Neuronal stem cell (in vitro differentiated cells): Measurements from ENCODE around the gene CYP2W1.

Source experiments
- DNase-seq: peaks from one replicate; pipeline ENCODE4 v3.0.0-alpha.2; 2013; ENCODE audit warnings: low spot score
- H2AFZ ChIP-seq: one replicate; pipeline ENCODE4 v1.6.1; 2013; ENCODE audit warnings: mild to moderate bottlenecking, low read length, inconsistent platforms
- H2AK5ac ChIP-seq: 2 replicates; pipeline ENCODE4 v1.6.1; 2013; ENCODE audit warnings: low read depth, mild to moderate bottlenecking, inconsistent platforms, low read length, moderate library complexity, mixed read lengths
- H2BK120ac ChIP-seq: 2 replicates; pipeline ENCODE4 v1.6.1; 2013; ENCODE audit warnings: low read depth, mild to moderate bottlenecking, inconsistent platforms, low read length, moderate library complexity, mixed read lengths
- H2BK12ac ChIP-seq: one replicate; pipeline ENCODE4 v1.6.1; 2013; ENCODE audit warnings: low read length, inconsistent platforms
- H2BK15ac ChIP-seq: 2 replicates; pipeline ENCODE4 v1.6.1; 2013; ENCODE audit warnings: mild to moderate bottlenecking, low read length, inconsistent platforms, mixed read lengths
- H2BK5ac ChIP-seq: one replicate; pipeline ENCODE4 v1.6.1; 2013; ENCODE audit warnings: inconsistent platforms, mild to moderate bottlenecking, low read length, moderate library complexity
- H3K14ac ChIP-seq: one replicate; pipeline ENCODE4 v1.6.1; 2013; ENCODE audit warnings: low read length, inconsistent platforms
- H3K18ac ChIP-seq: 2 replicates; pipeline ENCODE4 v1.6.1; 2013; ENCODE audit warnings: low read length, inconsistent platforms
- H3K23ac ChIP-seq: 2 replicates; pipeline ENCODE4 v1.6.1; 2013; ENCODE audit warnings: low read depth, mild to moderate bottlenecking, mixed read lengths, low read length, inconsistent platforms; ENCODE audit not compliant: poor library complexity
- H3K27ac ChIP-seq: replicated peaks from 3 replicates; pipeline ENCODE4 v1.5.1; 2013; ENCODE audit warnings: low read length, inconsistent platforms
- H3K27me3 ChIP-seq, 3 experiments: 2 replicates each; pipeline ENCODE4 v1.6.1; 2013; ENCODE audit warnings: low read length in 3 of 3, mild to moderate bottlenecking in 2 of 3, inconsistent platforms in 1 of 3, low read depth in 1 of 3, mixed read lengths in 1 of 3, moderate library complexity in 1 of 3; ENCODE audit not compliant: control insufficient read depth in 3 of 3, insufficient read depth in 3 of 3
- H3K36me3 ChIP-seq, 2 donors: replicated peaks in 1 of 2; 2 replicates each; pipeline ENCODE4 v1.6.1; 2013; ENCODE audit warnings: low read length in 2 of 2; ENCODE audit not compliant: control insufficient read depth in 2 of 2, insufficient read depth in 2 of 2
- H3K4ac ChIP-seq: 2 replicates; pipeline ENCODE4 v1.6.1; 2013; ENCODE audit warnings: inconsistent platforms, mild to moderate bottlenecking, low read length, moderate library complexity
- H3K4me1 ChIP-seq, 2 donors: 1 replicate in 1 of 2; 2 replicates in 1 of 2; pipeline ENCODE4 v1.6.1; 2013; ENCODE audit warnings: low read length in 2 of 2, low read depth in 1 of 2; ENCODE audit not compliant: control insufficient read depth in 2 of 2, insufficient read depth in 1 of 2
- H3K4me2 ChIP-seq: one replicate; pipeline ENCODE4 v1.6.1; 2013; ENCODE audit warnings: mild to moderate bottlenecking, low read length, inconsistent platforms; ENCODE audit not compliant: insufficient read depth, poor library complexity, severe bottlenecking
- H3K4me3 ChIP-seq, 2 donors: 2 replicates each; pipeline ENCODE4 v1.5.1; 2013; ENCODE audit warnings: low read length in 2 of 2, mild to moderate bottlenecking in 2 of 2, inconsistent platforms in 1 of 2, moderate library complexity in 1 of 2
- H3K79me1 ChIP-seq: one replicate; pipeline ENCODE4 v1.6.1; 2013; ENCODE audit warnings: low read depth, mild to moderate bottlenecking, inconsistent platforms, low read length, moderate library complexity
- H3K9ac ChIP-seq: one replicate; pipeline ENCODE4 v1.6.1; 2013; ENCODE audit warnings: mild to moderate bottlenecking, low read depth, low read length, inconsistent platforms; ENCODE audit not compliant: poor library complexity
- H3K9me3 ChIP-seq, 2 donors: replicated peaks in 1 of 2; 2 replicates each; pipeline versions ENCODE3 to v1.6.1; 2013; ENCODE audit warnings: low read length in 2 of 2, mild to moderate bottlenecking in 2 of 2, inconsistent platforms in 1 of 2, low read depth in 1 of 2, mixed read lengths in 1 of 2, moderate library complexity in 1 of 2; ENCODE audit not compliant: control insufficient read depth in 2 of 2, insufficient read depth in 1 of 2
- H4K8ac ChIP-seq: one replicate; pipeline ENCODE4 v1.6.1; 2013; ENCODE audit warnings: low read depth, mild to moderate bottlenecking, inconsistent platforms, low read length, moderate library complexity
- H4K91ac ChIP-seq: one replicate; pipeline ENCODE4 v1.6.1; 2013; ENCODE audit warnings: low read length, low read depth, mild to moderate bottlenecking, inconsistent platforms; ENCODE audit not compliant: poor library complexity
- WGBS, 2 donors: extraction: QIAGEN DNeasy Blood & Tissue Kit; methylation state at CpG; one replicate each; pipeline ENCODE4 v1.1.7; 2013; ENCODE audit warnings: missing lambda C conversion rate in 2 of 2, mixed read lengths in 1 of 2; ENCODE audit not compliant: insufficient read length in 2 of 2, insufficient replicate concordance in 1 of 2; ENCODE audit errors: extremely low coverage in 2 of 2; 5-methylcytosine and 5-hydroxymethylcytosine counted together

Gene CYP2W1

GRCh38 chr7:945147-945555 lies 37.8 kb upstream of the CYP2W1 start:
- H3K36me3 ChIP-seq = no peaks in the 10 kb centered on the region
- H4K91ac ChIP-seq = no peak overlapping the region
- WGBS, 2 donors = no CpG with 5 or more reads among the region's 13 CpGs
- no peaks in the 10 kb centered on the region for H3K79me1 ChIP-seq
- H2BK120ac ChIP-seq = no peak overlapping the region
- H2AK5ac ChIP-seq = peak overlapping the region; percentile 50
- no peaks in the 10 kb centered on the region for H3K9me3 ChIP-seq
- H4K8ac ChIP-seq = no peak overlapping the region
- H3K4me3 ChIP-seq = no peak overlapping the region
- peak overlapping the region; percentile 65 for H3K23ac ChIP-seq
- H3K27me3 ChIP-seq = peaks cover 0 to 37% (median 5%) of the 10 kb centered on the region in 3 experiments
- no peak overlapping the region for H3K9ac ChIP-seq
- no peak overlapping the region for H3K4ac ChIP-seq
- H2AFZ ChIP-seq = no peak overlapping the region
- no peak overlapping the region for H3K4me2 ChIP-seq
- no peak overlapping the region for H3K14ac ChIP-seq
- H3K4me1 ChIP-seq = no peaks in the 10 kb centered on the region
- H2BK12ac ChIP-seq = no peak overlapping the region
- peak overlapping the region; percentile 90 for H3K18ac ChIP-seq
- no peak for DNase-seq
- peak overlapping the region; percentile 48 for H2BK5ac ChIP-seq
- H2BK15ac ChIP-seq = peak overlapping the region; percentile 20
- H3K27ac ChIP-seq = no peak overlapping the region

GRCh38 chr7:945556-946255 lies 37.3 kb upstream of the CYP2W1 start:
- H2AK5ac ChIP-seq = peak overlapping the region; percentile 99
- H4K8ac ChIP-seq = peak overlapping the region; percentile 65
- WGBS, 2 donors = no CpG with 5 or more reads among the region's 30 CpGs
- H3K18ac ChIP-seq = peak overlapping the region; percentile 90
- no peaks in the 10 kb centered on the region for H3K79me1 ChIP-seq
- peak overlapping the region; percentile 48 for H2BK5ac ChIP-seq
- DNase-seq = no peak
- peak overlapping the region; percentile 94 for H3K14ac ChIP-seq
- H3K4ac ChIP-seq = no peak overlapping the region
- peak overlapping the region; percentile 65 for H3K23ac ChIP-seq
- no peak overlapping the region for H2AFZ ChIP-seq
- peak overlapping the region; percentile 84 for H2BK12ac ChIP-seq
- H2BK120ac ChIP-seq = no peak overlapping the region
- H3K4me2 ChIP-seq = peak overlapping the region; percentile 2
- no peak overlapping the region for H3K4me3 ChIP-seq
- H2BK15ac ChIP-seq = peak overlapping the region; percentile 49
- H3K4me1 ChIP-seq = no peaks in the 10 kb centered on the region
- peaks cover 0 to 32% (median 5%) of the 10 kb centered on the region in 3 experiments for H3K27me3 ChIP-seq
- no peak overlapping the region for H3K27ac ChIP-seq
- no peaks in the 10 kb centered on the region for H3K36me3 ChIP-seq
- no peak overlapping the region for H4K91ac ChIP-seq
- H3K9ac ChIP-seq = peak overlapping the region; percentile 21
- H3K9me3 ChIP-seq = no peaks in the 10 kb centered on the region

- no peak for DNase-seq
- H3K79me1 ChIP-seq = no peaks in the 10 kb centered on the region
- WGBS, 2 donors = no CpG with 5 or more reads among the region's 29 CpGs
- H3K27me3 ChIP-seq = peaks cover 0 to 25% (median 5%) of the 10 kb centered on the region in 3 experiments
- no peak overlapping the region for H2AFZ ChIP-seq
- H2AK5ac ChIP-seq = peak overlapping the region; percentile 99
- H2BK120ac ChIP-seq = no peak overlapping the region
- H4K91ac ChIP-seq = no peak overlapping the region
- no peak overlapping the region for H3K4ac ChIP-seq
- no peaks in the 10 kb centered on the region for H3K9me3 ChIP-seq
- H3K23ac ChIP-seq = peak overlapping the region; percentile 65
- H4K8ac ChIP-seq = no peak overlapping the region
- H2BK15ac ChIP-seq = no peak overlapping the region
- H3K4me3 ChIP-seq = no peak overlapping the region
- no peaks in the 10 kb centered on the region for H3K4me1 ChIP-seq
- H2BK5ac ChIP-seq = no peak overlapping the region
- H3K36me3 ChIP-seq = no peaks in the 10 kb centered on the region
- no peak overlapping the region for H3K27ac ChIP-seq
- H3K4me2 ChIP-seq = no peak overlapping the region
- H3K18ac ChIP-seq = no peak overlapping the region
- no peak overlapping the region for H2BK12ac ChIP-seq
- peak overlapping the region; percentile 94 for H3K14ac ChIP-seq
- no peak overlapping the region for H3K9ac ChIP-seq
These were observed 36.6 kb upstream of the CYP2W1 start for GRCh38 chr7:946256-946996.
